Prostate gland (tissue), 2 donors: ENCODE measurements around the gene TLCD3A.

Source experiments
- CTCF ChIP-seq, 4 experiments: fragments of 200-600 bp in 2 of 4; fragments of 450-650 bp in 2 of 4; sonication (generic) in 2 of 4; IDR thresholded peaks; 1 replicate in 3 of 4; 2 replicates in 1 of 4; pipeline ENCODE4 v1.5.1; 2016 to 2019; ENCODE audit warnings: antibody characterized with exemption in 4 of 4, mild to moderate bottlenecking in 2 of 4, moderate library complexity in 2 of 4
- POLR2A ChIP-seq: fragments of 450-650 bp; IDR thresholded peaks from one replicate; pipeline ENCODE4 v1.6.1; 2016; ENCODE audit warnings: antibody characterized with exemption, mild to moderate bottlenecking

- TF ChIP-seq CTCF (IDR thresholded peaks at IDR 0.05) (no peak), POLR2A (no peak)
Measured at GRCh38 chr17:787641-788221, 55.3 kb downstream of the TLCD3A start.
